ENCODE data around the gene CDIP1. TPM values are rescaled to one million over a fixed set of nuclear protein-coding genes. Genes with fewer than 3 reads are reported as not detected.
A peak's percentile ranks its signal among the peaks of the same experiment; 100 is the strongest.
"Not testable (repeated sequence)": the region's sequence is repeated elsewhere in the genome, so short reads cannot be mapped to it uniquely, and the experiment has no call there.

Gene CDIP1
- 12.4 and 17.2 TPM in 2 replicates for total RNA-seq (2014; rRNA removed; shearing (Covaris generic))

DNA sequence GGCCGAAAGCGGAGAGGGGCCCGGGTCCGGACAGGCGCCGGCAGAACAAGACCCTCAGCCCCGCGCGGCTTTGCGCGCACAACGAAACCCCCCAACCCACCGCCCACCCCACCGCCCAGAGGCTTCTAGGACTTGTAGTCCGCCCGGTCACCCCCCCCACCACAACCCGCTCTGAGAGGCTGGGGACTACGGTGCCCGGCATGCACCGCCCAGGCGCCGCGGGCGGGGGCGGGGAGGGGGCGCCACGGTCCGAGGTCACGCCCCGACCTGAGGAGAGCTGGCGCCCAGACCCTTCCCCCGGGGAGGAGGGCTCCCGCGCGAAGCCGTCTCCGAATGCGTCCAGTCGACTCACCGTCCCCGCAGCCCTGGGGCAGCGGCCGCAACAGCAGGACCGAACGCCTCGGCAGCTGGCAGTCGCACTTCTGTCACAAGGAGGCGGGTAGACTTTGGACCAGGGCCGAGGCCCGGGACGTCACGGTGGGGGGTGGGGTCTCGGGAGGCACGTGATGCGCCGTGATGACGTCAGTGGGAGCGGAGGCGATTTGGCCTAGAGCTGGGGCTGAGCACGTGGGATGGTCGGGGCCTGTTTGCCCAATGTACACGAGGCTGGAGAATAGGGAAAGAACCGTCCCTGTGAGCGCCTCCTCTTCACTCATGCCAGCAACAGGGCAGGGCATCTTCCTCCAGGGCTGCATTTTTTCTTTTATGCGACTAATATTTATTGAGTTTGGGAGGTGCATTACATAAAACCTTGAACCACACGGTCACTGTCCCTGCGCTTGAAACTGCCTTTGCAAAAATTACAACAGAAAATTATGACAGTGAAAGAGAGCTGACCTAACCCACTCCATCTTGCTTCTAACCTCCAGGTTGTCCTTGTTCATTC is at the start of gene CDIP1:
Gene CDIP1, minus strand, starts transcription at position 424 of the 886 bp plus-strand sequence. CDS start 24,643 bp downstream, outside the sequence.
- DNase-seq (ENCODE audit: low spot score) = peak; percentile 94
- in situ Hi-C loops (cut with HindIII; ENCODE audit: low sequenced_read_pairs) = no loop called here

DNA sequence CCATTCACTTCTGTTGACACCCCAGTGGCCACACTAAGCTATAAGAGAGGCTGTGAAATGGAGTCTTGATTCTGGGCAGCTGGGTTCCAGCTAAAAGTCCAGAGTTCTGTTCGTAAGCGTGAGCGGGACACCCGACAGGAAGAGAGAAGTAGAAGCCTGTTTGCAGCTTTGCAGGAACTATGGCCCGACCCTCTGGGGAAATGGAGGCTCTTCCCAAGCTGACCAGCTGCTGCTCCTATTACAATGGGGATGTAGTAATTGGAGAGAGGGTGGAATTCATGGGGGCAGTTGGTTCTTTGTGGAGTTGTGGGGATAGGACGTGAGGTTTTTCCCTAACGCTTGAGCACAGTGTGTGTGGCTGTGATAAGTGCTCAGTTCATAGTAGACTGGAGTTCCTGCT is 47.7 kb upstream of the CDIP1 start:
- in situ Hi-C loops (cut with HindIII; ENCODE audit: low sequenced_read_pairs) = no loop called here
- DNase-seq (ENCODE audit: low spot score) = no peak

DNA sequence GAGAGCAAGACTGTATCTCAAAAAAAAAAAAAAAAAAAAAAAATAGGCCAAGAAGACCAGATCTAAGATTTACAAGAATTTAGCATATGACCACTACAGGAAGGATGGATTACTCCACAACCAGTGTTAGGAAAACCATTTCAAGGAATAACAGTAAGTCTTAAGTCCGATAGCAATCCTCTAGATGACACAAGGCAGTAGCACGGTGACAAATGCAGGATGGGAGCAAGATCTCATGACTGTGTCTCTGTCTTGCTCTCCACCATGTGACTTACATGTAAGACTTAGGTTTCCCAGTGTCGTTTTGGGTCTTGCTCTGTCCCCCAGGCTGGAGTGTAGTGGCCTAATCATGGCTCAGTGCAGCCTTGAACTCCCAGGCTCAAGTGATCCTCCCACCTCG is 45.3 kb upstream of the CDIP1 start:
- in situ Hi-C loops (cut with HindIII; ENCODE audit: low sequenced_read_pairs) = no loop called here
- no peak for DNase-seq (ENCODE audit: low spot score)

DNA sequence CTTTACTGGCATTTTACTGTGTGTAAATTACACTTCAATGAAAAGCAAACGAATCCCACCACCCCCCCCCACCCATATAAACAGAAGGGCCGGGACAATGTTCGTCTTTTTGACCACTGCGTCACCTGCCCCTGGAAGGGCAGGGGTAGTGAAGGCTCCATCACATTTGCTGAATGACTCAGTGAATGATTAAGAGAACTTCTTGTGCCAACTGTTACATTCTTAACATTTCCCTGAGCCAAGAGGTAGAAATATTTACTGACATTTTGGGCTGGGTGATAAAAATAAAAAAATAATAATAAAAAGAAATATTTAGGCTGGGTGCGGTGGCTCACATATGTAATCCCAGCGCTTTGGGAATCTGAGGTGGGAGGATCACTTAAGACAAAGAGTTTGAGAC is 41.7 kb upstream of the CDIP1 start:
- no peak for DNase-seq (ENCODE audit: low spot score)
- in situ Hi-C loops (cut with HindIII; ENCODE audit: low sequenced_read_pairs) = no loop called here

DNA sequence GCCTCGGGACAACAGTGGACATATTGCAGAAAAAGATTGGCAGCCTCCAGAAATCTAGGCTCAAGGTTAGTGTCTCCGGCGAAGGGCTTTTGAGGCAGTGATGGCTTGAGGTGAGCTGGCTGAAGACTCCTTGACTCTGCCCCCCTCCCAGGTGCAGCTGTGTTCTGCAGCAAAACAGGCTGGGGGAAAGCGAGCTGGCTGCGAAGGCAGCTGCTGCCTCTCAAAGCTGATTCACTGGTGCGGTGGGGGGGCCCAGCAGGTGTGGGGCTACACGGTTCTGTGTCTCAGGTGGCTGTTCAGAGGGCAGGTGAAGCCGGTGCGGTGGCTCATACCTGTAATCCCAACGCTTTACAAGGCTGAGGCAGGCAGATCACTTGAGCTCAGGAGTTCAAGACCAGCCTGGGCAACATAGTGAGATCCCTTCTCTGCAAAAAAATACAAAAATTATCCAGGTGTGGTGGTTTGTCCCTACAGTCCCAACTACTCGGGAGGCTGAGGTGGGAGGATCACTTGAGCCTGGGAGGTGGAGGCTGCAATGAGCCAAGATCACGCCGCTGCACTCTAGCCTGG is 40.5 kb upstream of the CDIP1 start:
- DNase-seq (ENCODE audit: low spot score) = no peak
- in situ Hi-C loops (cut with HindIII; ENCODE audit: low sequenced_read_pairs) = no loop called here

DNA sequence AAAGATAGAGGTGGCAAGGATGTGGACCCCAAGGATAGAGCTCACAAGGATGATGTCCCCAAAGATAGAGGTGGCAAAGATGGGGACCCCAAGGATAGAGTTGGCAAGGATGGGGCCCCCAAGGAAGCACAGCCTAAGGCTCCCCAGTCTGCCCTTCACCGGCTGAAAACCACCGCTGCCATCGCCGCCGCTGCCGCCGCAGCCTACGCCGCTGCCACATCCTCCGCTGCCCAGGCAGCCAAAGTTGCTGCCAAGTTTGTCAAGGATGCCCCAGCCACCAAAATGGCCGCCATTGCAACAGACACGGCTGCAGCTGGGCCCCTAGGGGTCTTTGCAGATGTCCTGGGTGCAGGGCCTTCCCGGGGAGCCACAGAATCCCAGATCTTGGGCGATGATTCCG is 37.4 kb upstream of the CDIP1 start:
- DNase-seq (ENCODE audit: low spot score) = no peak
- in situ Hi-C loops (cut with HindIII; ENCODE audit: low sequenced_read_pairs) = no loop called here

DNA sequence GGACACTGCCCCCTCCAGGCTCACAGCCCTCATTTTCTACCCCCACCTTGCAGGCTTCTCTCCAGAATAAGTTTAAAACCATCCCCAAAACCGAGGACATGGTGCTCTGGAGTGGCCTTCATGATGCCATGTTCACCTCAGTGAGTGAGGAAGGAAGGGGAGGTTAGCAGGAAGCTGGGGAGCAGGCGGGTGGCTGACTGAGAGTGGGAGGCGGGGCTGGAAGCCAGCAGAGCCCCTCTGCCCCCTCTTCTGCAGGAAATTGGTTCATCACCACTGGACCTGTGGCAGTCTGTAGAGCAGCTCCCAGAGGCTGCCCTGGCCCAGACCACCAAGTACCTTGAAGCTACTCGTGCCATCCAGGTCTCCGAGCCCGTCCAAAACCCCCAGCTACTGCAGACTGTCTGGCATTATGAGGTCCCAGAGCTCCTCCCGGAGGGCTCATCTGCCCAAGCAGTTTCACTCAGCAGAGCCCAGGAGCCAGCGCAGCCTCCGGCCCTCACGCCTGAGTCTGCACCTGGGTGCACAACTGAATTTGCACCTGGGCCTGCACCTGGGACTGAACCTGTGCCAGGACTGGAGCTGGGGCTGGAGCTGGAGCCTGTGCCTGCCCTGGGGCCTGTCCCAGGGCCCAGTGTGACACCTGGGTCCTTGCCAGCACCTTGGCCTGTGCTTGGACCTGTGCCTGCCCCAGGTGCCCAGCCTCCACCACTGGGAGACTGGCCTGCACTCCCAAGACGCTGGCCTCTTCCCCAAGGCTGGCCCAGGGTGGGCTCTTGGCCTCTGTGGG is 36.5 kb upstream of the CDIP1 start:
- in situ Hi-C loops (cut with HindIII; ENCODE audit: low sequenced_read_pairs) = no loop called here
- no peak for DNase-seq (ENCODE audit: low spot score)

DNA sequence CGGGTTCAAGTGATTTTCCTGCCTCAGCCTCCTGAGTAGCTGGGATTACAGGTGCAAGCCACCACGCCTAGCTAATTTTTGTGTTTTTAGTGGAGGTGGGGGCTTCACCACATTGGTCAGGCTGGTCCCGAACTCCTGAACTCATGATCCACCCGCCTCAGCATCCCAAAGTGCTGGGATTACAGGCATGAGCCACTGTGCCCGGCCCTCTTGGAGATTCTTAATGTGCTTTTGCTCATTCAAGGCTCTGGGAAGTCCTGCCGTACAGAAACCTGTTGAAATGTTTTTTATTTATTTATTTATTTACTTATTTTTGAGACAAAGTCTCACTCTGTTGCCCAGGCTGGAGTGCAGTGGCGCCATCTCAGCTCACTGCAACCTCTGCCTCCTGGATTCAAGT is 35.4 kb upstream of the CDIP1 start:
- in situ Hi-C loops (cut with HindIII; ENCODE audit: low sequenced_read_pairs); DNase-seq (ENCODE audit: low spot score): not testable (repeated sequence)

DNA sequence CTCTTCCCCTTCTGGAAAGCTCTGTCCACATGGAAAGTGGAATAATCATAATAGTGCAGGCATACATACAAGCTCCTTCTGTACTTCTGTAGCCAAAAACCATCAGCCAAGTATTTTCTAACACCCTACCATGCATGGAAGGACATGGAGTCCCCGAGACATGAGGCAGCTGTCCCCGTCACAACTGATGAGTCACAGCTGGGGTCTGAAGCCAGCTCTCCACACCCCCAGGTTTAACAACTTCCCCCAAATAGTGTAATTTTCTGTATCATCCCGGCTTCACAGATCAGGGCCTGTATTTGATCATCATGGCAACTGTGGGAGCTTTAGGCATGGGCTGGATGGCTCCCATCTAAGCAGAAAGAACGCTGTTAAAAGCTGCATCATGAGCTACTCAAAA is 34.1 kb upstream of the CDIP1 start:
- in situ Hi-C loops (cut with HindIII; ENCODE audit: low sequenced_read_pairs) = no loop called here

DNA sequence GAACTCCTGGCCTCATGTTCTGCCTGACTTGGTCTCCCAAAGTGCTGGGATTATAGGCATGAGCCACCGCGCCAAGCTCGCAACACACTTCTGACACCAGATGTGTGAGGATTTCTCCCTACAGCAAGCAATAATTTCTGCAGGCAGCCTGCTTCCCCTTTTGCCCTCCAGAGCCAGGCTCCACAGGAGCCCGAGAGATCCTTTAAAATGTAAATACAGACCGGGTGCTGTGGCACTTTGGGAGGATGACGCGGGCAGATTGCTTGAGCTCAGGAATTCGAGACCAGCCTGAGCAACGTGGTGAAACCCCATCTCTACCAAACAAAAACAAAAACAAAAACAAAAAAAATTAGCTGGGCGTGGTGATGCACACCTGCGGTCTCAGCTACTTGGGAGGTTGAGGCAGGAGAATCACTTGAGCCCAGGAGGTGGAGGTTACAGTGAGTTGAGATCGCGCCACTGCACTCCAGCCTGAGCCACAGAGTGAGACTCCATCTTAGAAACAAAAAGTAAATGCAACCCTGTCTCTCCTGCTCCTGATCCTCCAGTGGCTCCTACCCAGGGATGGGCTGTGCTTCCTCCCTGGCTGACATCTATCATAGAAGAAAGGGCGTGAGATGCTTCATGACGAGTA is 32.2 kb upstream of the CDIP1 start:
- in situ Hi-C loops (cut with HindIII; ENCODE audit: low sequenced_read_pairs) = no loop called here
- no peak for DNase-seq (ENCODE audit: low spot score)

More for the DNA sequence above, 34.1 kb upstream of the CDIP1 start:
- DNase-seq (ENCODE audit: low spot score) = no peak

DNA sequence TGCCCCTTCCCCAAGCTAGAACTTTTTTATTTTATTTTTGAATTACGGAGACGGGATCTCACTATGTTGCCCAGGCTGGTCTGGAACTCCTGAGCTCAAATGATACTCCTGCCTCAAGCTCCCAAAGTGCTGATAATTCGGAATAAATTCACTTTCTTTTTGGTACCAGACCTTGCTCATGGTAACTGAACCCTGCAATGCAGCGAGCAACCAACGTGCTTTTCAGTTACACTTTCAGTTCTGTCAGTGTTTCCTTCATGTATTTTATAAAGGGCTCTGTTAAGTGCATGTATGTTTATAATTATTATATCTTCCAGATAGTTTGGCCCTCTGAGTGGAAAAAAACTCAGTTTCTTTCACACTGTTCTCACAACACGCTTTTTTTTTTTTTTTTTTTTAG is 31.5 kb upstream of the CDIP1 start:
- no peak for DNase-seq (ENCODE audit: low spot score)
- in situ Hi-C loops (cut with HindIII; ENCODE audit: low sequenced_read_pairs) = no loop called here

DNA sequence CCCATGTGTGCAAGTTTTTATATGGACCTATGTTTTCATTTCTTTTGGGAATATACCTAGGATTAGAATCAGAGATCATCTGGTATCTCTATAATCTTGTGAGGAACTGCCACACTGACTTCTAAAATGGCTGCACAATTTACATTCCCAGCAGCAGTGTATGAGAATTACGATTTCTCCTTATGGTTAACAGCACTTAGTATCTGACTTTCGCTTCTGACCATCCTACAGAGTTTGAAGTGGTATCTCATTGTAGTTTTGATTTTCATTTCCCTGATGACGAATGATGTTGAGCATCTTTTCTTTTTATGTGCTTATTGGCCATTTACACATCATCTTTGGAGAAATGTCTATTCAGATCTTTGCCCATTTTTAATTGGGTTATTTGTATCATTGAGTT is 27.6 kb upstream of the CDIP1 start:
- in situ Hi-C loops (cut with HindIII; ENCODE audit: low sequenced_read_pairs) = no loop called here
- DNase-seq (ENCODE audit: low spot score) = no peak

DNA sequence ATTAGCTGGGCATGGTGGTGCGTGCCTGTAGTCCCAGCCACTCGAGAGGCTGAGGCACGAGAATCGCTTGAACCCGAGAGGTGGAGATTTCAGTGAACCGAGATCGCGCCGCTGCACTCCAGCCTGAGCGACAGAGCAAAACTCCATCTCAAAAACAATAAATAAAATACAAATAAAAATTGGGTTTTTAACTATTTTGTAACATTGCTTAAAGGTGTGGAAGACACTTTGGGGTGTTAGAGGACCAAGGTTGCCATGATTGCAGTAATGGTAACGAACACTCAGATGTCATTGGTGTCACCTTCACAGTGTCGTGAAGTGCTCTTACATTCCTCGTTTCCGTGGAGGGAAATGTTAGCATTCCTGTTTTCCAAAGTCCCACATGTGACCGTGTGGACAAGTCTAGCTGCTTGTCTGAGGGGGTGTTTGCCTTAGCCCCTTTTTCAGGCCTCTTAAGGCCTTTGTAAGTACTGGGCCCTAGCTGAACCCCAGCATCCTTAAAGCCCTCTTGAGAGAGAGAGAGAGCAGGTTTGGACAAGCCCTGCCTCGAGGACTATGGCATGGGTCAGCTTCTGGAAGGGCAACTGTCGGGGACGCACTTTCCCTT is 26.2 kb upstream of the CDIP1 start:
- no peak for DNase-seq (ENCODE audit: low spot score)
- in situ Hi-C loops (cut with HindIII; ENCODE audit: low sequenced_read_pairs) = no loop called here

DNA sequence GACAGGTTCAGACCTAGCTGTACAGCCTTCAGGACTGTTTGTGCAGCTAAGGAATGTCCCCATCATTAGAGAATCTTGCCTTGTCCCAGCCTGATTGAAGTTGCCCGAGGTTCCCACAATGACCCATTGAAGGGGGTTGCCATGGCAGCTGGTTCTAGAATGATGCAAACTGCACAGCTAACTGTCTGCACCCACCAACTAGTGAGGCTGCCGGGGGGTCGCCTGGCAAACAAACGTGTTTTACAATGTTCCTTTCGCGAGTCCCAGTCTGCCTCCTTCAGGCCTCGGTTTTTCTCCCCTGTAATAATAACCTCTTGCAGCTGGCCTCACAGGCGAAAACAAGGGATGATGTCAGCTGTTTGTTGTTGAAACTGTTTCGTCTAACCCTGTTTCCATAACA is 23.0 kb upstream of the CDIP1 start:
- in situ Hi-C loops (cut with HindIII; ENCODE audit: low sequenced_read_pairs) = no loop called here
- DNase-seq (ENCODE audit: low spot score) = no peak

DNA sequence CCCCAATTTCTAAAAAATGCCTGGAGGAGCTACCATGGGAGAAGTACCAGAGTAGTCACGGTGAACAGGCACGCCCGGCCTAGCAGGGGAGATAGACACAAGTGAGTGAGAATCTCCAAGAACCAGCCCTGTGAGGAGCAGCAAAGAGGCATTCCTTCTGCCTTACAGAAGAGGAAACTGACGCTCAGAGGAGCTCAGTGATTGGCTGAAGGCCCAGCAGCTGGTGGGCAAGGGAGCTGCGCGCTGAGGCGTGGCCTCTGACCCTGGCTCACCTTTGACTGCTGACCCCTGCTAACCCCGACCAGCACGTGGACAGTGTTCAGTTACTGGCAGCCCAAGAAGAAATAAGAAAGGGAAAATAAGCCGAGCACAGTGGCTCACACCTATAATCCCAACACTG is 19.4 kb upstream of the CDIP1 start:
- DNase-seq (ENCODE audit: low spot score) = no peak

DNA sequence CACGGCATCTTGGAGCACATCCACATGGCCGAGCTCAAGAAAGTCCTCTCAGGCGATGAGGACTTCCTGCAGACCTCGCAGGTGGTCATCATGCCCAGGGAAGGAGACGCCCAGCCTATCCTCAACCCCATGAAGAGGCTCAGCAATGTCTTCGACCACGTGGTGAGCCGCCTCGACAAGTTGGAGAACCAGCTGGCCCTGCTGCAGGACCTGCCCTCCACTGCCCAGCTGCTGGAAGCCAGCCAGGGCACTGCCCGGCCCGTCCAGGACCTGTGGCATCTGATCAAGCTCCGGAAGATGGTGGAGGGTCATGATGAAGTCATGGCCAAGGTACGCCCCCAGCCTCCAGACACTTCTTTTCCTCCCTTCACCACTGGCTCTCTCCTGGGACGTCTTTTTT is 18.0 kb upstream of the CDIP1 start:
- in situ Hi-C loops (cut with HindIII; ENCODE audit: low sequenced_read_pairs) = no loop called here
- no peak for DNase-seq (ENCODE audit: low spot score)

More for the DNA sequence above, 19.4 kb upstream of the CDIP1 start:
- in situ Hi-C loops (cut with HindIII; ENCODE audit: low sequenced_read_pairs) = no loop called here

DNA sequence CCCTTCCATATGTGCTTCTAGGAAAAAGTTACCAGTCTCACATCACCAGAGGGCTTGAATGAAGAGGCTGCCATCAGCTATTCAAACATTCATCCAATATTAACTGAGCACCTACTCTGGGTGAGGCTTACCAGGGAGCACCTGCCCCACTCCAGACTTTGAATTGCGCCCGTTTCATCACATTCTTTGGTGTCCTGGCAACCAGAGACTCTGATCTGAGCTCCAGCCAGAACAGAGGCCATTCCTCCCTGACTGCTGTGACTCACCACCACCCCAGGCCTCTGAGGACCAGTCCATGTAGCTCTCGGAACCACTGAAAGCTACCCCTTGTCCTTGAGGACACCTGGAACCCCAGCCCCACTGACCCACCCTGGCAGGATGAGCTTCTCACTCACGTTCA is 17.5 kb upstream of the CDIP1 start, which contains the start of gene C16orf96:
Gene C16orf96, plus strand, starts transcription at position 229 of the 400 bp plus-strand sequence. Its CDS starts 150 bp downstream, at position 379.
- in situ Hi-C loops (cut with HindIII; ENCODE audit: low sequenced_read_pairs) = no loop called here
- no peak for DNase-seq (ENCODE audit: low spot score)

DNA sequence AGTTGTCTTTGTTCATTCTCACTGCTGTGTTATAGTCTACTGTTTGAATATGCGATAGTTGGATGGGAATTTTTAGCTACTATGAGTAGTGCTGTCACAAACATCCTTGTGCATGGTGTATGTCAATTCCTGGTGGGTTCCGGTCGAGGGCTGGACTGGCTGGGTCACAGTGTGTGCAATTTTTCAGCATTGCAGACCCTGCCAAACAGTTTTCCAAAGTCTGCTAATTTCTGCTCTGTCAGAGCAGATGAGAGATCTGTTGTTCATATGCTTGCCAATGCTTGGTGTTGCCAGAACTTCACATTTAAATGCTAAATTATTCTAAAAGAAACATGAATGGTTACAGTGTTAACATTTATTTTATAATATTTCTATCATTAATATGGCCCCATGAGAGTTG is 14.0 kb upstream of the CDIP1 start:
- no peak for DNase-seq (ENCODE audit: low spot score)
- in situ Hi-C loops (cut with HindIII; ENCODE audit: low sequenced_read_pairs) = no loop called here

DNA sequence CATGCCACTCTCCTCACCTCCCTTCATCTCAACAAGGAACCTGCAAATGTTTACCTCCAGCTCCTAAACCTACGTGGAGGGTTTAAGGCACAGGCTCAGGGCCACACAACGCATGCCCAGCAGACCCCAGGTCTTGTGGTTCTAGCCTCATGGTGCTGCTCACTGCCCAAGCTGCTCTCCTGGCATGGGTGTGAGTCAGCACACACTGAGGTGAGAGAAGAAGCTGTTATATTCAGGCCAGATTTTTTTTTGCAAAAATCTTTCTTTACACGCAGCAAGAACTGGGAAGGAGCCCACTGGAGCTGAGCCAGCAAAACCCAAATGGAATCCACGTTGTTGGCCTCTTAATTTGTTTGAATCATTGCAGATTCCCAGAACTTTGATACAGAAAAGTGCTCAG is 12.0 kb upstream of the CDIP1 start:
- in situ Hi-C loops (cut with HindIII; ENCODE audit: low sequenced_read_pairs) = no loop called here

More for the DNA sequence above, 12.0 kb upstream of the CDIP1 start:
- no peak for DNase-seq (ENCODE audit: low spot score)

Data from G401 (cell line).